HG03139 (cell line): ENCODE data around the gene DAGLB.
"Not testable (repeated sequence)": the region's sequence is repeated elsewhere in the genome, so short reads cannot be mapped to it uniquely, and the experiment has no call there.

Experiments
- ATAC-seq: cut with Tn5 transposase; IDR thresholded peaks from one replicate; pipeline ENCODE4 v1.9.1; 2021; ENCODE audit not compliant: unreplicated experiment

Gene DAGLB

GRCh38 chr7:6463609-6464008, 15.9 kb upstream of the DAGLB start:
- not testable (repeated sequence) for ATAC-seq

GRCh38 chr7:6461946-6462550, 14.3 kb upstream of the DAGLB start:
- no peak for ATAC-seq

DNA sequence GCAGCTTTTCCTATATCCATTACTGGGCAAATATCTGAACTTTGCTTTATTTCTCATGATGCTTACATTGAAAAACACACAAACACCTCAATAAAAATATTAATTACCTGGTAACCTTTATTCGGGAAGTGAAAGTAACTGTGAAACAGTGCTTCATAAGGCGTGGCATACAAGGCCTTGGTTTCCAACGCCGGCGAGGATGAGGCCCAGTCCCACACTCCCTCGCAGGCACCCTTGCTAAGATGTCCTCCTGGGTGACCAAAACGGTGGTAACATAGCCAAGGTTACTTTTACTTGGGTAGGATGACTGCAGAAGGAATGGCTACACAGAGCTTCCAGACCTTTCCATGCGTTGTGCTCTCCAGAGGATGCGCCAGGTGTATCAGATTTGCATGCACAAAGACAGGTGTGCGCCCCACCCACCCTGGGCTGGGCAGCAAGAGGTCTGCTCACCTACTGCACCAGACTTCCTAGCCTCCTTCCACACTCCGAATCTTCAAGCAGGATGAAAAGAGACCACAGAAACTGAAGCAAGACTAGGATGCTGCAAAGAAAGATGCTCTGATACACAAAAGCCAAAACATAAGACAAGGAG, 13.3 kb upstream of the DAGLB start:
- no peak for ATAC-seq

DNA sequence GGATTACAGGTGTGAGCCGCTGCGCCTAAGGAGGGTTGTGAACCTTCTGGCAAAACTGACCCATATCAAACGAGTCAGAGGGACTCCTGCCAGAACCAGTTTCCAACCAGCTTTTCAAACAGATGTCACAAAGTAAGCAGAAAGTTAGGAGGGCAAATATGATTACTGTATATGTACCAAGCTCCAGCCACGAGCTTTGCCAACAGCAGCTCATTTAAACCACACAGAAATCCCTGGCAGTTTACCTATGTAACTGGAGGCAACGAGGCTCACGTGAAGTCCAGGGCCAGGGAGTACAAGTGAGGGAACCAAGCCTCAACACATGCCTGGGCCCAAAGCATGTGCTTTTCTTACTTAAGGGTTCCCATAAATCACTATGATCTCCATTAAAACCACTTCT, 12.5 kb upstream of the DAGLB start:
- no peak for ATAC-seq

GRCh38 chr7:6458676-6459075, 10.9 kb upstream of the DAGLB start:
- not testable (repeated sequence) for ATAC-seq

DNA sequence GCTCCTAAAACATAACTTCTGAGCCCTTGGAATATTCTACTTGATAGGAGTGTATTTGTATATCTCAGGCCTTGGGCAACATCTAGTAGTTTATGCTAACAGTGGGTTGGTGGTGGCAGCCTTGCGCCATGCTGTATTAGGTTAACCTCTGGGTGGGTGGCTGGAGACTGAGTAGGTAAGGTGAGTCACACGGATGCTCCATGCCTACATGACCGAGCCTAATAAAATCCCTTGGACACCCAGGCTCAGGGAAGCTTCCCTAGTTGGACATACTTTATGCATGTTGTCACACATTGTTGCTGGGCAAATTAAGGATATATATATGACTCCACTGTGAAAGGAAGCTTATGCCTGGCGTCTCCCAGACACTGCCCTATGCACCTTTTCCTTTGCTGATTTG, 6.0 kb upstream of the DAGLB start:
- ATAC-seq = no peak

DNA sequence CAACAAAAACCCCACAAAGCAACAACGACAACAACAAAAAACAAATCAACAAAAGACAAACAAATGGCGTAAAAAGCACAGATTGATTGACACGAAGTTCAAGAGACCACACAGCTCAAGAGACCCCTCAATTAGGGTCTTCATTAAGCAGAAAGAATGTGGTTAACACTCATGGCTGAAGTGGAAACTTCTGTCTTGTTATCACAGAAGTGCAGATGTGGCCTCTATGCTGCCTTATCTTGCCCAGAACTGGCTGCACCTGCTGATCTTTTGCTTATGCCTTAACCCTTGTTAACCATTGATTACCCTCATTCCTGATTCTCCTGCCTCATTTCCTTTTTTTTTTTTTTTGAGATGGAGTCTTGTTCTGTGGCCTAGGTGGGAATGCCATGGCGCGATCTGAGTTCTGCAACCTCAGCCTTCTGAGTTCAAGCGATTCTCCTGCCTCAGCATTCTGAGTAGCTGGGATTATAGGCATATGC, 3.5 kb upstream of the DAGLB start:
- no peak for ATAC-seq

DNA sequence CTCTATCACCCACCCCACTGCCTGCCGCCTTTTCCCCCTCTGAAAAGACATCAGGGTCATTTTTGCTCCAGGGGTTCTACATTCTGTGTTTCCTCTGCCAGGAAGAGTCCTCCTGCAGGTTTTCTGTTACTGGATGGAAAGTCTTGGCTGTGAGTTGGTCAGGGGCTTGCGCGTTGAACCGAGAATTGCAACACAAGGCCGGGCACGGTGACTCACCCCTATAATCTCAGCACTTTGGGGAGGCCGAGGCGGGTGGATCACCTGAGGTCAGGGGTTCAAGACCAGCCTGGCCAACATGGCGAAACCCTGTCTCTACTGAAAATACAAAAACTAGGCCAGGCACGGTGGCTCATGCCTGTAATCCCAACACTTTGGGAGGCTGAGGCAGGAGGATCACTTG, 2.8 kb upstream of the DAGLB start:
- ATAC-seq = not testable (repeated sequence)

DNA sequence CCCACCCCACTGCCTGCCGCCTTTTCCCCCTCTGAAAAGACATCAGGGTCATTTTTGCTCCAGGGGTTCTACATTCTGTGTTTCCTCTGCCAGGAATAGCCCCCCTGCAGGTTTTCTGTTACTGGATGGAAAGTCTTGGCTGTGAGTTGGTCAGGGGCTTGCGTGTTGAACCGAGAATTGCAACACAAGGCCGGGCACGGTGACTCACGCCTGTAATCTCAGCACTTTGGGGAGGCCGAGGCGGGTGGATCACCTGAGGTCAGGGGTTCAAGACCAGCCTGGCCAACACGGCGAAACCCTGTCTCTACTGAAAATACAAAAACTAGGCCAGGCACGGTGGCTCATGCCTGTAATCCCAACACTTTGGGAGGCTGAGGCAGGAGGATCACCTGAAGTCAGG, 2.1 kb upstream of the DAGLB start:
- not testable (repeated sequence) for ATAC-seq

GRCh38 chr7:6448943-6449543, 1.3 kb upstream of the DAGLB start:
- no peak for ATAC-seq

GRCh38 chr7:6446838-6447580, 745 bp downstream of the DAGLB start:
- no peak for ATAC-seq

DNA sequence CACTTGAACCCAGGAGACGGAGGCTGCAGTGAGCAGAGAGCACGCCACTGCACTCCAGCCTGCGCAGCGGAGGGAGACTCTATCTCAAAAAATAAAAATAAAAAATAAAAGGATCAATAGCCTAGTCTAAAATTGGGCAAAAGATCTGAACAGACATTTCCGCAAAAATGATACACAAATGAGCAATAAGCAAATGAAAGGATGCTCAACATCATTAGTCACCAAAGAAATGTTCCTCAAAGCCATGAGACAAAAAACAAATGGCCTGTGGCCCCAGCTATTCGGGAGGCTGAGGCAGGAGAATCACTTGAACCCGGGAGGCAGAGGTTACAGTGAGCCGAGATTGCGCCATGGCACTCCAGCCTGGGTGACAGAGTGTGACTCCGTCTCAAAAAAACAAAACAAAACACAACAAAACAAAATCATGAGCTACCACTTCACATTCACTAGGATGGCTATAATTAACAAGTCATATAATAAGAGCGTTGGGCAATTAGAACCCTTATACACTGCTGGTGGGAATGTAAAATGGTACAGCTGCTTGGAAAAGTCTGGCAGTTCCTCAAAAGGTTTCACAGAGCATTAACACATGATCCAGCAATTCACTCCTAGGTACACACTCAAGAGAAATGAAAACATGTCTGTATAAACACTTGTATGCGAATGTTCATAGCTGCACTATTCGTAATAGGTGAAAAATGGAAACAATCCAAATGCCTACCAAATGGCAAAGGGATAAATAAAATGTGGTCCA, 3.1 kb downstream of the DAGLB start:
- no peak for ATAC-seq

- no peak for ATAC-seq
Measured at GRCh38 chr7:6443372-6443941, 4.3 kb downstream of the DAGLB start.

GRCh38 chr7:6442114-6442513, 5.6 kb downstream of the DAGLB start:
- ATAC-seq = no peak

GRCh38 chr7:6440381-6440780, 7.4 kb downstream of the DAGLB start:
- no peak for ATAC-seq

DNA sequence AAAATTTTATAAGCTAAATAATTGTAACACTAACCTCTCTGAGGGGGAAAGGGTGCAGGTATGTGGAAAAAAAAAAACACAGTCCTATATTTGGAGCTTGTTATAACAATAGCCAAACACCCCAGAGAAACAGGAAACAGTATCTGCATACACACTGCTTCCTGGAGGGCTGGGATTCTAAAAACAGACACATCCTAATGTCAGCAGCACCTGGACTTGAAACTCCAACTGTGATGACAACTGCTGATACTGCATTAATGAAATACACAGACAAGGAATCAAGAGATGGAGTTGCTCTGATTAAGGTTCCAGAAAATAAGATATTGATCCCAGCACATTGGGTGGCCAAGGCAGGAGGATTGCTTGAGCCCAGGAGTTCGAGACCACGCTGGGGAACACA, 9.3 kb downstream of the DAGLB start:
- no peak for ATAC-seq

GRCh38 chr7:6437251-6437650, 10.5 kb downstream of the DAGLB start:
- ATAC-seq = no peak

- ATAC-seq = peak; percentile 40
Measured at GRCh38 chr7:6436385-6436685, 11.4 kb downstream of the DAGLB start.

DNA sequence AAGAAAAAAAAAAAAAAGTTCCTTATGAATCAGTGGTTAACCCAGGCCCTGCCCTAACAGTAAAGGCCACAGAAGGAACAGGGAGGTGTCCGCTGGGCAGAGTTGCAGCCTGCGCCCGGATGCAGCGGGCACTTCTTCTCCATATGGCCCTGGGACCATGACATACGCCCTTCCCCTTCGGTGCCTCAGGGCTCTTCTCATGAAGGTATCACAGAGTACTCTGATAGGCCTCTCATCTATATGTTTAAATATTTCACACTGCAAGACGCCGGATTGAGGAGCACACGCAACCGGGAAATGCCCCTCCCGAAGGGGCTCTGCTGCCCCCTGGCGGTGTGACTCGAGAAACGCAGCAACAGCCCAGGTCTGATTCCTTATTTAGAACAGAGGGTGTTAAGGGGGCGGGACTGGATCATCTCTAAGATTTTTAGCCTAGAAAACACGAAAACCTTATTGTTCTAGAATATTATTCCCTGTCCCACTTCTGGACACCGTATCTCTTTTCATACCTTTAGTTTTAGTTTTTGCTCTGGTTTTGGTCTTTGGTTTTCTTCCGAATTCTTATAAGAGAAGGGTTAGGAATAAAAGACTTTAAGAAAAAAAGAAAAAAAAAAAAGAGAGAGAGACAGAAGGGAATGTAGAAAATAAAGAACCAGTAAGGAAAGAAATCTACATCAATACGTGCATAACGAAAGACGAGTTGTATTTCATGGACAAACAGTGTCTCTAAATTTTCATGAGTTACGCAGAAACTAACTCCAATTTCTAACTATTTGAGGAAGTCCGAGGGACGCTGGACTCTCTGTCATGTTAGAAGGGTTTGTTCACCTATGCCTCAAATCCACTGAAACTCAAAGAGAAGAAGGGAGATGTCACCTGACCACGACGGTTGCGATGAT, 12.0 kb downstream of the DAGLB start:
- peak; percentile 66 for ATAC-seq
